GM23248 (cell line): ENCODE data around the gene LKAAEAR1. TPM values are rescaled to one million over a fixed set of nuclear protein-coding genes. Genes with fewer than 3 reads are reported as not detected.

Source experiments
- DNase-seq: peaks from one replicate; pipeline ENCODE4 v3.0.0-alpha.2; 2015
- H2AFZ ChIP-seq: fragments of 200-600 bp; sonication (generic); 2 replicates; pipeline ENCODE4 v1.6.1; 2016; ENCODE audit warnings: antibody characterized with exemption
- H3F3A ChIP-seq: fragments of 200-600 bp; sonication (generic); 2 replicates; pipeline ENCODE4 v1.6.1; 2016; ENCODE audit warnings: mild to moderate bottlenecking, antibody characterized with exemption, mixed run types; ENCODE audit not compliant: insufficient read depth
- H3K27ac ChIP-seq: fragments of 200-600 bp; sonication (generic); 2 replicates; pipeline ENCODE4 v1.5.1; 2016; ENCODE audit warnings: mild to moderate bottlenecking
- H3K27me3 ChIP-seq: fragments of 200-600 bp; sonication (generic); replicated peaks from 2 replicates; pipeline ENCODE4 v1.6.1; 2016; ENCODE audit warnings: mild to moderate bottlenecking; ENCODE audit not compliant: insufficient read depth
- H3K36me3 ChIP-seq: fragments of 200-600 bp; sonication (generic); 2 replicates; pipeline ENCODE4 v1.6.1; 2016; ENCODE audit warnings: low read depth, mild to moderate bottlenecking
- H3K4me1 ChIP-seq: fragments of 200-600 bp; sonication (generic); 2 replicates; pipeline ENCODE4 v1.6.1; 2016; ENCODE audit warnings: mild to moderate bottlenecking; ENCODE audit not compliant: insufficient read depth
- H3K4me2 ChIP-seq: fragments of 200-600 bp; sonication (generic); one replicate; pipeline ENCODE4 v1.6.1; 2016; ENCODE audit warnings: mild to moderate bottlenecking; ENCODE audit not compliant: unreplicated experiment
- H3K4me3 ChIP-seq: fragments of 200-600 bp; sonication (generic); 2 replicates; pipeline ENCODE4 v1.5.1; 2016; ENCODE audit warnings: mild to moderate bottlenecking
- H3K79me2 ChIP-seq: fragments of 200-600 bp; sonication (generic); 2 replicates; pipeline ENCODE4 v1.6.1; 2016; ENCODE audit warnings: mild to moderate bottlenecking; ENCODE audit not compliant: insufficient read depth
- H3K9ac ChIP-seq: fragments of 200-600 bp; sonication (generic); 2 replicates; pipeline ENCODE4 v1.6.1; 2016; ENCODE audit warnings: mild to moderate bottlenecking
- H3K9me2 ChIP-seq: fragments of 200-600 bp; sonication (generic); 2 replicates; pipeline ENCODE4 v1.6.1; 2016; ENCODE audit warnings: mixed run types, mild to moderate bottlenecking, moderate library complexity; ENCODE audit not compliant: insufficient read depth
- H3K9me3 ChIP-seq: fragments of 200-600 bp; sonication (generic); one replicate; pipeline ENCODE4 v1.6.1; 2017; ENCODE audit warnings: low read depth
- H4K20me1 ChIP-seq: fragments of 200-600 bp; sonication (generic); 2 replicates; pipeline ENCODE4 v1.6.0; 2016; ENCODE audit not compliant: insufficient read depth
- EZH2 ChIP-seq: fragments of 200-600 bp; sonication (generic); IDR thresholded peaks from 2 replicates; pipeline ENCODE4 v1.6.1; 2018; ENCODE audit warnings: antibody characterized with exemption, mild to moderate bottlenecking; ENCODE audit not compliant: insufficient read depth, poor library complexity, severe bottlenecking
- EZH2phosphoT487 ChIP-seq: fragments of 200-600 bp; sonication (generic); IDR thresholded peaks from 2 replicates; pipeline ENCODE4 v1.6.1; 2018; ENCODE audit warnings: antibody characterized with exemption, moderate library complexity, mild to moderate bottlenecking, low read depth; ENCODE audit not compliant: insufficient read depth
- WGBS, 2 experiments: methylation state at CpG; one replicate each; pipeline ENCODE4 v1.1.6; 2015 to 2017; ENCODE audit warnings: low lambda C conversion rate in 2 of 2, low coverage in 1 of 2; ENCODE audit errors: missing lambda C conversion rate in 2 of 2; 5-methylcytosine and 5-hydroxymethylcytosine counted together
- in situ Hi-C: fragments of 300-500 bp; cut with MboI; formaldehyde crosslinking; loops from 2 replicates; pipeline ENCODE4 v1.15.0; 2020
- polyA plus RNA-seq: library from polyadenylated mRNA; unstranded; fragments of >200 nt; fragmentation: Nextera tagmentation; extraction: Ambion mirVana; gene quantifications from 2 replicates; pipeline ENCODE4 v1.2.1, GENCODE V29; 2016
- total RNA-seq: library from RNA; depleted of rRNA; stranded (reverse); fragments of >200 nt; shearing (Covaris generic); gene quantifications from 2 replicates; pipeline ENCODE4 v1.2.3, GENCODE V29; 2014

LKAAEAR1 gene
- total and polyA plus RNA-seq, 2 experiments from 2014 or later, result 0.59 to 3.7 TPM

DNA sequence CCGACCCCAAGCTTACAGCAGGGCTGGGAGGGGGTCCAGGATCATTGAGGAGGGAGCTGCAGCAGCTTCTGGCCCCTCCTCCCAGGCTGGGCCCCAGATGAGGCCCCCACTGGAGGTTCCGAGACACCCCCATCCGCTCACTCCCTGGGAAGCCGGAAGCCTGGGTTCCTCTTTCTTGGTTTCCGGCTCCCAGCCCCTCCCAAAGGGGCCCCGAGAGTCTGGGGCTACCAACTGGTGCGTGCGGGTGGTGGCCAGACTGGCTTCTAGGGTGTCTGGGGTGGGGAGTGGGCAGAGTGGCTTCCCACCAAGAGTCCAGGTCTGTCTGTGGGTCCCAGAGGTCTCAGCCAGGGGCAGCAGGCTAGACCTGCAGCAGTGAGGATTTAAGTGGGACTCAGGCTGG is 7.1 kb downstream of the LKAAEAR1 start:
- no peaks in the 10 kb centered on the region for H4K20me1 ChIP-seq
- no peaks in the 10 kb centered on the region for H3K9me2 ChIP-seq
- TF ChIP-seq EZH2phosphoT487, result no peak
- no peak for TF ChIP-seq EZH2
- no peaks in the 10 kb centered on the region for H3K9me3 ChIP-seq
- H3K4me1 ChIP-seq, result peaks cover 10% of the 10 kb centered on the region
- WGBS, 2 experiments, result 95 to 98% methylated on average over 8 of the region's 8 CpGs
- no peak overlapping the region for H3K27ac ChIP-seq
- no peaks in the 10 kb centered on the region for H3K79me2 ChIP-seq
- no peaks in the 10 kb centered on the region for H3F3A ChIP-seq
- no peak overlapping the region for H3K4me2 ChIP-seq
- no peak overlapping the region for H3K9ac ChIP-seq
- H3K36me3 ChIP-seq, result no peaks in the 10 kb centered on the region
- H3K4me3 ChIP-seq, result no peak overlapping the region
- no peak overlapping the region for H2AFZ ChIP-seq
- DNase-seq, result no peak
- H3K27me3 ChIP-seq, result no peaks in the 10 kb centered on the region
- in situ Hi-C loops, result no loop called here

DNA sequence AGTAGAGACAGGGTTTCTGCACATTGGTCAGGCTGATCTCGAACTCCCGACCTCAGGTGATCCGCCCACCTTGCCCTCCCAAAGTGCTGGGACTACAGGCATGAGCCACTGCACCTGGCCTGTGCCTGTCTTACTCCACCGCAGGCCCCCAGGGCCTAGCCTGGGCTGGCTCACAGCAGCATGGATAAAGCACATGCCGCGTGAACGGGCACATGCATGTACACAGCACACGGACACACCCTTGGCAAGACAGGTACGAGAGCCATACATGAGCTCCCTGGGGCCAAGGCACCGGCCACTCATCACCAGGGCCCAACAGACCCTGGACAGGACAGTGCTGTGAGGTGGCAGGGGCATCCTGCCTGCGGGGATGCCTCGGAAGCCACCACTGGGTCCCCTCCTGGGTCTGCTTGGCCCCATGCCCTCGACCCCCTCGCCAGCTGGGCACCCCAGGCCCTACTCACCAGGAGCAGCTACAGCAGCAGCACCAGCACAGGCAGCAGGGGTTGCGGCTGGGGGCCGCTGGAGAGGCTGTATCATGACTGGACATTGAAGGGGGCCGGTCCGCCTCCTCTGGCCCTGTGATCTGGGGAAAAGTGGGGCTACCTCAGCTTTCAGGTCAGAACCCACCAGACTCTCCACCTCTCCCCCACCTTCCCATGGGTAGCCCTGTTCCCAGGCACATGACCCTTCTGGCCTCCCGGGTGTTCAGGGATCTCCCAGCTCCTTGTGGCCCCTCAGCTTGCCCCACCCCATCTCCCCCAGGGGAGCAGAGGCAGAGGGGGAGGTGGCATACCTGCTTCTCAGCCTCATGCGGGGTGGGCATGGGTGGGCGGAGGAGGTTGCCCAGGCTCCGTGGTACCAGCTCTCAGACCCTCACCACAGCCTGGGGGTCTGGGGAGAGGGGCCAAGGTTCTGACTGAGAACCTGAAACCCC is 7.9 kb downstream of the LKAAEAR1 start:
- 91 to 92% methylated on average over 19 to 22 of the region's 22 CpGs for WGBS, 2 experiments
- no peak overlapping the region for H3K4me3 ChIP-seq
- H3K9me3 ChIP-seq, result no peaks in the 10 kb centered on the region
- no peak for DNase-seq
- H3K9me2 ChIP-seq, result no peaks in the 10 kb centered on the region
- no peaks in the 10 kb centered on the region for H3K79me2 ChIP-seq
- H3K36me3 ChIP-seq, result no peaks in the 10 kb centered on the region
- H2AFZ ChIP-seq, result no peak overlapping the region
- no peak overlapping the region for H3K9ac ChIP-seq
- H3K27ac ChIP-seq, result no peak overlapping the region
- no peak overlapping the region for H3K4me2 ChIP-seq
- H4K20me1 ChIP-seq, result no peaks in the 10 kb centered on the region
- H3F3A ChIP-seq, result no peaks in the 10 kb centered on the region
- H3K27me3 ChIP-seq, result no peaks in the 10 kb centered on the region
- TF ChIP-seq EZH2phosphoT487 (no peak), EZH2 (no peak)
- in situ Hi-C loops, result no loop called here
- H3K4me1 ChIP-seq, result peaks cover 10% of the 10 kb centered on the region

DNA sequence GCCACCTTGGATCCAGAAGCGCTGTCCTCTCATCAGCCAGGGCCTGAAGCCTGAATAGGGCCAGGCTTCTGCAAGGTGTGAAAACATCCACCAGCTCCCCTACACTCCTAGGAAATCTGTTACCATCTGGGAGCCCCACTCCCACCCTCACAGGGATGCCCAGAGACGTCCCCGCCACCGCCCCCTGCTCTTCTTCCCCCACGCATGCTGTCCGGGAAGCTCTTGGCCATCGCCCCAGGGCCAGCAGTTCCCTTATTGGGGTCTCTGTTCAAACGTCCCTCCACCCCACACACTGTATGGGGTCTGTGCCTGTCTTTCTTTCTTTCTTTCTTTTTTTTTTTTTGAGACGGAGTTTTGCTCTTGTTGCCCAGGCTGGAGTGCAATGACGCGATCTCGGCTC is 8.6 kb downstream of the LKAAEAR1 start:
- Histone ChIP-seq H3K9me2 (no peaks in the 10 kb centered on the region), H3K9ac (no peak overlapping the region), H4K20me1 (no peaks in the 10 kb centered on the region), H3K4me3 (no peak overlapping the region), H3K4me1 (peaks cover 10% of the 10 kb centered on the region), H3K36me3 (no peaks in the 10 kb centered on the region), H3K27ac (no peak overlapping the region), H3K27me3 (no peaks in the 10 kb centered on the region), H2AFZ (no peak overlapping the region), H3K79me2 (no peaks in the 10 kb centered on the region), H3K4me2 (no peak overlapping the region), H3K9me3 (no peaks in the 10 kb centered on the region), H3F3A (no peaks in the 10 kb centered on the region)
- DNase-seq, result no peak
- WGBS, 2 experiments, result 87 to 91% methylated on average over 9 to 12 of the region's 12 CpGs
- in situ Hi-C loops, result no loop called here
- TF ChIP-seq EZH2 (no peak), EZH2phosphoT487 (no peak)

- TF ChIP-seq EZH2phosphoT487 (no peak), EZH2 (no peak)
- no peaks in the 10 kb centered on the region for H3K36me3 ChIP-seq
- H4K20me1 ChIP-seq, result no peaks in the 10 kb centered on the region
Measured at GRCh38 chr20:64074963-64075362, 9.2 kb downstream of the LKAAEAR1 start.

More at GRCh38 chr20:64074963-64075362, 9.2 kb downstream of the LKAAEAR1 start:
- Histone ChIP-seq H3K4me3 (no peak overlapping the region), H3K27me3 (no peaks in the 10 kb centered on the region), H3K9me3 (no peaks in the 10 kb centered on the region), H3F3A (no peaks in the 10 kb centered on the region), H3K27ac (no peak overlapping the region), H3K9ac (no peak overlapping the region), H3K4me1 (peaks cover 10% of the 10 kb centered on the region), H3K9me2 (no peaks in the 10 kb centered on the region), H3K4me2 (no peak overlapping the region), H2AFZ (no peak overlapping the region), H3K79me2 (no peaks in the 10 kb centered on the region)
- DNase-seq, result no peak
- in situ Hi-C loops, result no loop called here
- WGBS, 2 experiments, result 94 to 97% methylated on average over 8 of the region's 8 CpGs
